B cell (primary cell): Measurements from ENCODE around the gene MEGF8. TPM values are rescaled to one million over a fixed set of nuclear protein-coding genes. Genes with fewer than 3 reads are reported as not detected.

Experiments
- ATAC-seq: fragments of 200-7000 bp; cut with Tn5 transposase; one replicate; pipeline ENCODE4 v1.10.0; 2021; ENCODE audit warnings: low read depth, mild to moderate bottlenecking, moderate number of reproducible peaks, moderate library complexity
- CTCF ChIA-PET: fragments of 350-600 bp; sonication (Branson Sonifier 250); formaldehyde crosslinking; loops from one replicate; lab custom pipeline; 2021; ENCODE audit warnings: antibody characterized with exemption, inconsistent platforms; lab: Charles Lee
- POLR2A ChIA-PET: fragments of 350-600 bp; sonication (Branson Sonifier 250); formaldehyde crosslinking; loops from one replicate; lab custom pipeline; 2021; ENCODE audit warnings: antibody characterized with exemption; lab: Charles Lee
- DNase-seq: peaks from one replicate; pipeline ENCODE4 v3.0.0; 2013
- H2AFZ ChIP-seq: 2 replicates; pipeline ENCODE4 v1.6.1; 2012; ENCODE audit warnings: mild to moderate bottlenecking, low read depth, low read length; ENCODE audit not compliant: insufficient read depth, poor library complexity, severe bottlenecking
- H3K27ac ChIP-seq, 2 donors: 1 replicate in 1 of 2; 2 replicates in 1 of 2; pipeline ENCODE4 v1.5.1; 2012 to 2013; ENCODE audit warnings: low read length in 2 of 2, mild to moderate bottlenecking in 2 of 2, moderate library complexity in 1 of 2
- H3K27me3 ChIP-seq, 4 experiments: fragments of 200-600 bp in 1 of 4; sonication (generic) in 1 of 4; replicated peaks in 1 of 4; 1 replicate in 2 of 4; 2 replicates in 2 of 4; pipeline versions ENCODE4 v1.6.1 to v1.7.0; 2013 to 2016; ENCODE audit warnings: low read length in 3 of 4, mild to moderate bottlenecking in 2 of 4, mixed read lengths in 1 of 4, moderate library complexity in 1 of 4; ENCODE audit not compliant: insufficient read depth in 4 of 4, control insufficient read depth in 3 of 4; ENCODE audit errors: control extremely low read depth in 1 of 4
- H3K36me3 ChIP-seq, 2 experiments: replicated peaks in 1 of 2; 1 replicate in 1 of 2; 2 replicates in 1 of 2; pipeline versions ENCODE4 v1.6.1 to v1.7.1; 2013; ENCODE audit warnings: low read length in 1 of 2; ENCODE audit not compliant: insufficient read depth in 2 of 2, control insufficient read depth in 1 of 2; ENCODE audit errors: control extremely low read depth in 1 of 2, extremely low read depth in 1 of 2
- H3K4me1 ChIP-seq, 2 donors: fragments of 200-600 bp in 1 of 2; sonication (generic) in 1 of 2; 1 replicate in 1 of 2; 2 replicates in 1 of 2; pipeline versions ENCODE4 v1.5.1 to v1.6.1; 2013 to 2017; ENCODE audit warnings: low read length in 2 of 2; ENCODE audit not compliant: control insufficient read depth in 2 of 2, insufficient read depth in 2 of 2
- H3K4me2 ChIP-seq: replicated peaks from 2 replicates; pipeline ENCODE3; 2012; ENCODE audit warnings: mild to moderate bottlenecking, low read depth, low read length; ENCODE audit not compliant: poor library complexity, severe bottlenecking
- H3K4me3 ChIP-seq, 5 experiments: fragments of 200-600 bp in 1 of 5; sonication (generic) in 1 of 5; 1 replicate in 3 of 5; 2 replicates in 2 of 5; pipeline versions ENCODE4 v1.5.1 to v1.7.0; 2011 to 2016; ENCODE audit warnings: low read length in 4 of 5, mild to moderate bottlenecking in 4 of 5, low read depth in 2 of 5, control low read depth in 1 of 5, moderate library complexity in 1 of 5; ENCODE audit not compliant: insufficient read depth in 1 of 5; ENCODE audit errors: control extremely low read depth in 1 of 5, extremely low read depth in 1 of 5
- H3K79me2 ChIP-seq: fragments of 200-600 bp; sonication (generic); one replicate; pipeline ENCODE4 v1.6.0; 2016; ENCODE audit warnings: low read length; ENCODE audit not compliant: control insufficient read depth, insufficient read depth
- H3K9ac ChIP-seq: fragments of 200-600 bp; sonication (generic); 2 replicates; pipeline ENCODE4 v1.6.1; 2017; ENCODE audit warnings: mild to moderate bottlenecking, low read length, moderate library complexity
- H3K9me3 ChIP-seq, 3 donors: one replicate each; pipeline versions ENCODE4 v1.6.1 to v1.7.1; 2013; ENCODE audit warnings: low read length in 2 of 3; ENCODE audit not compliant: control insufficient read depth in 2 of 3, insufficient read depth in 1 of 3; ENCODE audit errors: control extremely low read depth in 1 of 3
- H4K20me1 ChIP-seq: 2 replicates; pipeline ENCODE4 v1.6.0; 2012; ENCODE audit warnings: mild to moderate bottlenecking, low read length; ENCODE audit not compliant: insufficient read depth, control insufficient read depth, poor library complexity, severe bottlenecking
- H3K27ac Mint-ChIP-seq: one replicate; pipeline ENCODE4 v1.8.0; 2021; ENCODE audit warnings: mixed read lengths
- H3K27me3 Mint-ChIP-seq: one replicate; pipeline ENCODE4 v1.8.0; 2021; ENCODE audit warnings: mixed read lengths
- H3K4me1 Mint-ChIP-seq: one replicate; pipeline ENCODE4 v1.8.0; 2021; ENCODE audit warnings: mixed read lengths
- H3K4me3 Mint-ChIP-seq: one replicate; pipeline ENCODE4 v1.8.0; 2021; ENCODE audit warnings: mixed read lengths
- H3K9me3 Mint-ChIP-seq: one replicate; pipeline ENCODE4 v1.8.0; 2022; ENCODE audit warnings: mixed read lengths; ENCODE audit not compliant: insufficient read depth
- EZH2 ChIP-seq: IDR thresholded peaks from 2 replicates; pipeline ENCODE4 v1.6.1; 2012; ENCODE audit warnings: borderline replicate concordance, low read depth, mild to moderate bottlenecking, moderate library complexity, low read length; ENCODE audit not compliant: insufficient read depth, poor library complexity, severe bottlenecking
- WGBS: methylation state at CpG from one replicate; pipeline ENCODE4 v1.1.5; 2013; ENCODE audit warnings: missing lambda C conversion rate; ENCODE audit not compliant: insufficient coverage; 5-methylcytosine and 5-hydroxymethylcytosine counted together
- intact Hi-C: fragments of 100-400 bp; cut with micrococcal nuclease; formaldehyde crosslinking; loops from one replicate; pipeline ENCODE4 v1.10.0; 2022
- polyA plus RNA-seq: library from polyadenylated mRNA; depleted of rRNA; stranded (reverse); fragments of >200 nt; gene quantifications from 2 replicates; pipeline ENCODE4 v1.2.3, GENCODE V29; 2012
- total RNA-seq, 2 donors: library from RNA; stranded (reverse); fragments of 120-200 nt in 1 of 2; gene quantifications; 1 replicate in 1 of 2; 2 replicates in 1 of 2; pipeline versions ENCODE4 v1.2.3 to v1.2.4, GENCODE V29; 2013 to 2022
- TF ChIP-seq, protein P1 (sequence below): fragments of 200-600 bp; IDR thresholded peaks from one replicate; pipeline ENCODE4 v1.8.0; 2022; ENCODE audit warnings: antibody characterized with exemption, mild to moderate bottlenecking

Gene MEGF8
- total and polyA plus RNA-seq, 2 donors (not counting 1 experiment from before 2014, with no cell fraction given), result 8.2 to 26.5 TPM

DNA sequence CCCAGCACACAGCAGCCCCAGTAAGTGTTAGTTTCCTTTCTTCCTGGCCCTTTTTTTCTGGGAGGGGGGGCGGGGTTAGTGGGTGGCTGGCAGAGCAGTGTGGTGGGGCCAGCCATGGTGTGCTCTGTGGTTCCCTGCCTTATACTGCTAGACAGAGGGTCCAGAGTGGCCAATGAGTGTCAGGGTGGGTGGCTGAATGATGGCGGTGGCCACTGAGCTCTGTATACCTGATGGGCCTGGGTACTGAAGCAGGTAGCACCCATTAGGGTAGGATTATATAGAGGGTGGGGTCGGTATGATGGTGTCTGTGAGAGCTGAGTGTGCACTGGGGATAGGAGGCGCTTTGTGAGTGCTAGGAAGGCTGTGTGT lies 42.6 kb upstream of the MEGF8 start:
- peaks cover 40% of the 10 kb centered on the region for H3K4me1 Mint-ChIP-seq

More for the DNA sequence above, 42.6 kb upstream of the MEGF8 start:
- peaks cover 28% of the 10 kb centered on the region for H4K20me1 ChIP-seq
- peak overlapping the region; percentile 96 for H3K4me2 ChIP-seq
- no peak for ATAC-seq
- H3K9ac ChIP-seq, result peak overlapping the region; percentile 67
- intact Hi-C loops, result loop anchor here (1.0 to 5.0 kb wide), 7 partner anchors 15 to 154 kb away; partner anchors contain the start of genes PAFAH1B3, PRR19 and ZNF526
- no peaks in the 10 kb centered on the region for H3K27me3 Mint-ChIP-seq
- H3K4me1 ChIP-seq, result peaks cover 53 to 71% of the 10 kb centered on the region in 2 donors
- TF ChIP-seq, protein P1, sequence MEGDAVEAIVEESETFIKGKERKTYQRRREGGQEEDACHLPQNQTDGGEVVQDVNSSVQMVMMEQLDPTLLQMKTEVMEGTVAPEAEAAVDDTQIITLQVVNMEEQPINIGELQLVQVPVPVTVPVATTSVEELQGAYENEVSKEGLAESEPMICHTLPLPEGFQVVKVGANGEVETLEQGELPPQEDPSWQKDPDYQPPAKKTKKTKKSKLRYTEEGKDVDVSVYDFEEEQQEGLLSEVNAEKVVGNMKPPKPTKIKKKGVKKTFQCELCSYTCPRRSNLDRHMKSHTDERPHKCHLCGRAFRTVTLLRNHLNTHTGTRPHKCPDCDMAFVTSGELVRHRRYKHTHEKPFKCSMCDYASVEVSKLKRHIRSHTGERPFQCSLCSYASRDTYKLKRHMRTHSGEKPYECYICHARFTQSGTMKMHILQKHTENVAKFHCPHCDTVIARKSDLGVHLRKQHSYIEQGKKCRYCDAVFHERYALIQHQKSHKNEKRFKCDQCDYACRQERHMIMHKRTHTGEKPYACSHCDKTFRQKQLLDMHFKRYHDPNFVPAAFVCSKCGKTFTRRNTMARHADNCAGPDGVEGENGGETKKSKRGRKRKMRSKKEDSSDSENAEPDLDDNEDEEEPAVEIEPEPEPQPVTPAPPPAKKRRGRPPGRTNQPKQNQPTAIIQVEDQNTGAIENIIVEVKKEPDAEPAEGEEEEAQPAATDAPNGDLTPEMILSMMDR, result no peak
- TF ChIP-seq EZH2, result no peak
- no peaks in the 10 kb centered on the region for H3K27me3 ChIP-seq
- H3K36me3 ChIP-seq, result peaks cover 0 to 11% of the 10 kb centered on the region in 2 experiments
- no peak overlapping the region for H2AFZ ChIP-seq
- no peak overlapping the region for H3K27ac Mint-ChIP-seq
- H3K79me2 ChIP-seq, result peaks cover 36% of the 10 kb centered on the region
- no peaks in the 10 kb centered on the region for H3K9me3 ChIP-seq
- no peak overlapping the region for H3K4me3 Mint-ChIP-seq
- H3K9me3 Mint-ChIP-seq, result no peaks in the 10 kb centered on the region
- ChIA-PET CTCF (interaction anchor here (1.2 to 1.4 kb wide), 4 partner anchors 11 to 19 kb away, joined by 3 to 4 read pairs (median 4); partner anchors contain the start of genes PAFAH1B3 and PRR19), POLR2A (interaction anchor here (0.5 to 5.5 kb wide), 9 partner anchors 10 to 186 kb away, joined by 3 to 23 read pairs (median 7); partner anchors contain the start of genes ERF, GSK3A and PAFAH1B3)
- WGBS, result 27% methylated on average over 3 of the region's 4 CpGs
- DNase-seq, result no peak
- peak overlapping the region in 4 of 5 experiments; percentile 41 to 65 (median 54) for H3K4me3 ChIP-seq
- peak overlapping the region; percentile 91 to 96 for H3K27ac ChIP-seq
